SU-DHL-6 (cell line): ENCODE measurements around the gene RASGRF2.

ENCODE experiments used
- H2AFZ ChIP-seq: fragments of 200-600 bp; sonication (generic); 2 replicates; pipeline ENCODE4 v1.6.1; 2014; ENCODE audit warnings: low read depth, mild to moderate bottlenecking, moderate library complexity, mixed read lengths, antibody characterized with exemption, low read length; ENCODE audit not compliant: severe bottlenecking
- H3F3A ChIP-seq: fragments of 200-600 bp; shearing (Covaris generic); 2 replicates; pipeline ENCODE4 v1.6.0; 2016; ENCODE audit warnings: antibody characterized with exemption, mild to moderate bottlenecking; ENCODE audit not compliant: insufficient read depth
- H3K27ac ChIP-seq: fragments of 200-600 bp; sonication (generic); 2 replicates; pipeline ENCODE4 v1.5.1; 2016; ENCODE audit warnings: low read depth, mild to moderate bottlenecking, low read length, moderate library complexity, mixed read lengths
- H3K27me3 ChIP-seq: fragments of 200-600 bp; sonication (generic), shearing (Covaris generic); 2 replicates; pipeline ENCODE4 v1.6.0; 2014; ENCODE audit warnings: mild to moderate bottlenecking, low read length
- H3K36me3 ChIP-seq: fragments of 200-600 bp; sonication (generic); 2 replicates; pipeline ENCODE4 v1.6.1; 2014; ENCODE audit warnings: mild to moderate bottlenecking, low read length, mixed read lengths
- H3K4me2 ChIP-seq: fragments of 300-600, 200-600 bp; shearing (Covaris generic), sonication (generic); 2 replicates; pipeline ENCODE4 v1.6.0; 2014; ENCODE audit warnings: low read length, low read depth, mild to moderate bottlenecking; ENCODE audit not compliant: poor library complexity, severe bottlenecking
- H3K4me3 ChIP-seq: fragments of 200-600 bp; sonication (generic); 2 replicates; pipeline ENCODE4 v1.5.1; 2014; ENCODE audit warnings: antibody characterized with exemption, low read length, mild to moderate bottlenecking, mixed read lengths; ENCODE audit not compliant: insufficient read depth, poor library complexity, severe bottlenecking
- H3K79me2 ChIP-seq: fragments of 200-600 bp; sonication (generic); 2 replicates; pipeline ENCODE4 v1.6.1; 2014; ENCODE audit warnings: mild to moderate bottlenecking, low read length, moderate library complexity; ENCODE audit not compliant: insufficient read depth
- H3K9ac ChIP-seq: fragments of 200-600 bp; sonication (generic); 2 replicates; pipeline ENCODE4 v1.7.0; 2014; ENCODE audit warnings: mild to moderate bottlenecking, low read length
- H3K9me2 ChIP-seq: fragments of 200-600 bp; sonication (generic); replicated peaks from 2 replicates; pipeline ENCODE4 v1.6.1; 2014; ENCODE audit warnings: low read length; ENCODE audit not compliant: insufficient read depth
- H3K9me3 ChIP-seq: fragments of 200-600 bp; sonication (generic); 2 replicates; pipeline ENCODE4 v1.6.1; 2014; ENCODE audit warnings: low read length, mixed read lengths; ENCODE audit not compliant: insufficient read depth
- H4K20me1 ChIP-seq: fragments of 200-600 bp; sonication (generic); 2 replicates; pipeline ENCODE4 v1.6.1; 2014; ENCODE audit warnings: low read depth, mild to moderate bottlenecking, antibody characterized with exemption, low read length, moderate library complexity, mixed read lengths
- CTCF ChIP-seq: fragments of 200-600 bp; sonication (generic); IDR thresholded peaks from one replicate; pipeline ENCODE4 v1.5.1; 2017; ENCODE audit warnings: antibody characterized with exemption, mild to moderate bottlenecking, low read length, moderate library complexity; ENCODE audit not compliant: insufficient read depth, poor library complexity, severe bottlenecking
- EZH2phosphoT487 ChIP-seq: fragments of 200-600 bp; sonication (generic), shearing (Covaris generic); conservative IDR thresholded peaks from 2 replicates; pipeline ENCODE4 v1.6.1; 2018; ENCODE audit warnings: mild to moderate bottlenecking, antibody characterized with exemption, low read length, moderate library complexity, mixed read lengths

Gene RASGRF2

GRCh38 chr5:81235287-81236072 lies 275.3 kb downstream of the RASGRF2 start:
- Histone ChIP-seq H3K36me3 (no peaks in the 10 kb centered on the region), H3K27ac (no peak overlapping the region), H3K27me3 (no peaks in the 10 kb centered on the region), H3K9me3 (no peaks in the 10 kb centered on the region), H3K4me3 (no peak overlapping the region), H3K9me2 (no peaks in the 10 kb centered on the region), H3K4me2 (no peak overlapping the region), H2AFZ (no peak overlapping the region), H3K79me2 (no peaks in the 10 kb centered on the region), H4K20me1 (no peaks in the 10 kb centered on the region), H3K9ac (no peak overlapping the region), H3F3A (no peaks in the 10 kb centered on the region)
- TF ChIP-seq CTCF (no peak), EZH2phosphoT487 (no peak)

DNA sequence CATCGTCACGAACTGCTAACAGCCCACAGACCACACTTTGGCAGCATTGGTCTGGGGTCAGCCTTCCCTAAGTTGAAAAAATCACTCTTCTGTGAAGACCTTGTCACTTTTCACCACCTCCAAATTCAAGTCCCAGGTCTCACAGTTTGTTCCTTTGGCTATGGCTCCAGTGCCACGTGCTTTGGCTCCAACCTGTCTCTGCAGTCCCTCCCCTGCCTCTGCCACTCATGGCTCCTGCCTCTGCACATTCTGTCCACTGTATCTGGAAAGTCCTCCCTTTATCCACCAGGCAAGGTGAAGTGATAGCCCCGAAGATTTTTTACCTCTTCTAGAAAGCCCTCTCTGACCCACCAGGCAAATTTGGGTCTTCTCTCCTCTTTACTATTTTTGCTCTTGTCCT lies 278.3 kb downstream of the RASGRF2 start:
- no peak overlapping the region for H3K4me3 ChIP-seq
- no peaks in the 10 kb centered on the region for H3K9me2 ChIP-seq
- TF ChIP-seq CTCF (no peak), EZH2phosphoT487 (no peak)
- no peak overlapping the region for H3K9ac ChIP-seq
- H3K27me3 ChIP-seq: no peaks in the 10 kb centered on the region
- no peaks in the 10 kb centered on the region for H4K20me1 ChIP-seq
- no peaks in the 10 kb centered on the region for H3K9me3 ChIP-seq
- no peaks in the 10 kb centered on the region for H3K79me2 ChIP-seq
- no peak overlapping the region for H2AFZ ChIP-seq
- H3F3A ChIP-seq: no peaks in the 10 kb centered on the region
- H3K27ac ChIP-seq: no peak overlapping the region
- no peak overlapping the region for H3K4me2 ChIP-seq
- H3K36me3 ChIP-seq: no peaks in the 10 kb centered on the region

- H3K27me3 ChIP-seq: no peaks in the 10 kb centered on the region
- H3K79me2 ChIP-seq: no peaks in the 10 kb centered on the region
- no peaks in the 10 kb centered on the region for H3K36me3 ChIP-seq
- no peaks in the 10 kb centered on the region for H3K9me2 ChIP-seq
- no peak overlapping the region for H3K9ac ChIP-seq
- TF ChIP-seq CTCF (no peak), EZH2phosphoT487 (no peak)
- H3K4me3 ChIP-seq: no peak overlapping the region
- no peaks in the 10 kb centered on the region for H4K20me1 ChIP-seq
- no peaks in the 10 kb centered on the region for H3F3A ChIP-seq
- no peaks in the 10 kb centered on the region for H3K9me3 ChIP-seq
- H3K27ac ChIP-seq: no peak overlapping the region
- H3K4me2 ChIP-seq: no peak overlapping the region
- no peak overlapping the region for H2AFZ ChIP-seq
These were observed 279.4 kb downstream of the RASGRF2 start for GRCh38 chr5:81239613-81240012.
